SU-DHL-6 (cell line): ENCODE results near the gene CLCN1.

Experiments used
- H2AFZ ChIP-seq: fragments of 200-600 bp; sonication (generic); 2 replicates; pipeline ENCODE4 v1.6.1; 2014; ENCODE audit warnings: low read depth, mild to moderate bottlenecking, moderate library complexity, mixed read lengths, antibody characterized with exemption, low read length; ENCODE audit not compliant: severe bottlenecking
- H3F3A ChIP-seq: fragments of 200-600 bp; shearing (Covaris generic); 2 replicates; pipeline ENCODE4 v1.6.0; 2016; ENCODE audit warnings: antibody characterized with exemption, mild to moderate bottlenecking; ENCODE audit not compliant: insufficient read depth
- H3K27ac ChIP-seq: fragments of 200-600 bp; sonication (generic); 2 replicates; pipeline ENCODE4 v1.5.1; 2016; ENCODE audit warnings: low read depth, mild to moderate bottlenecking, low read length, moderate library complexity, mixed read lengths
- H3K27me3 ChIP-seq: fragments of 200-600 bp; sonication (generic), shearing (Covaris generic); 2 replicates; pipeline ENCODE4 v1.6.0; 2014; ENCODE audit warnings: mild to moderate bottlenecking, low read length
- H3K36me3 ChIP-seq: fragments of 200-600 bp; sonication (generic); 2 replicates; pipeline ENCODE4 v1.6.1; 2014; ENCODE audit warnings: mild to moderate bottlenecking, low read length, mixed read lengths
- H3K4me2 ChIP-seq: fragments of 300-600, 200-600 bp; shearing (Covaris generic), sonication (generic); 2 replicates; pipeline ENCODE4 v1.6.0; 2014; ENCODE audit warnings: low read length, low read depth, mild to moderate bottlenecking; ENCODE audit not compliant: poor library complexity, severe bottlenecking
- H3K4me3 ChIP-seq: fragments of 200-600 bp; sonication (generic); 2 replicates; pipeline ENCODE4 v1.5.1; 2014; ENCODE audit warnings: antibody characterized with exemption, low read length, mild to moderate bottlenecking, mixed read lengths; ENCODE audit not compliant: insufficient read depth, poor library complexity, severe bottlenecking
- H3K79me2 ChIP-seq: fragments of 200-600 bp; sonication (generic); 2 replicates; pipeline ENCODE4 v1.6.1; 2014; ENCODE audit warnings: mild to moderate bottlenecking, low read length, moderate library complexity; ENCODE audit not compliant: insufficient read depth
- H3K9ac ChIP-seq: fragments of 200-600 bp; sonication (generic); 2 replicates; pipeline ENCODE4 v1.7.0; 2014; ENCODE audit warnings: mild to moderate bottlenecking, low read length
- H3K9me2 ChIP-seq: fragments of 200-600 bp; sonication (generic); replicated peaks from 2 replicates; pipeline ENCODE4 v1.6.1; 2014; ENCODE audit warnings: low read length; ENCODE audit not compliant: insufficient read depth
- H3K9me3 ChIP-seq: fragments of 200-600 bp; sonication (generic); 2 replicates; pipeline ENCODE4 v1.6.1; 2014; ENCODE audit warnings: low read length, mixed read lengths; ENCODE audit not compliant: insufficient read depth
- H4K20me1 ChIP-seq: fragments of 200-600 bp; sonication (generic); 2 replicates; pipeline ENCODE4 v1.6.1; 2014; ENCODE audit warnings: low read depth, mild to moderate bottlenecking, antibody characterized with exemption, low read length, moderate library complexity, mixed read lengths
- CTCF ChIP-seq: fragments of 200-600 bp; sonication (generic); IDR thresholded peaks from one replicate; pipeline ENCODE4 v1.5.1; 2017; ENCODE audit warnings: antibody characterized with exemption, mild to moderate bottlenecking, low read length, moderate library complexity; ENCODE audit not compliant: insufficient read depth, poor library complexity, severe bottlenecking
- EZH2phosphoT487 ChIP-seq: fragments of 200-600 bp; sonication (generic), shearing (Covaris generic); conservative IDR thresholded peaks from 2 replicates; pipeline ENCODE4 v1.6.1; 2018; ENCODE audit warnings: mild to moderate bottlenecking, antibody characterized with exemption, low read length, moderate library complexity, mixed read lengths

CLCN1 gene

GRCh38 chr7:143284591-143285469 is 31.1 kb upstream of the CLCN1 start, which contains the start of gene TMEM139:
Gene TMEM139, plus strand, starts transcription at chr7:143284958. Its CDS starts 1,000 bp downstream, at chr7:143285958.
- H3K27ac ChIP-seq = no peak within 1 kb of the TSS

GRCh38 chr7:143285470-143285778 is 30.5 kb upstream of the CLCN1 start:
- no peak overlapping the region for H3K4me3 ChIP-seq
- H2AFZ ChIP-seq = no peak overlapping the region

More at GRCh38 chr7:143284591-143285469, 31.1 kb upstream of the CLCN1 start, which contains the start of gene TMEM139:
- Histone ChIP-seq H4K20me1 (no peaks in the 10 kb centered on the region), H3K9me2 (no peaks in the 10 kb centered on the region), H3K79me2 (peaks cover 15% of the 10 kb centered on the region), H3K4me2 (no peak within 1 kb of the TSS), H3F3A (no peaks in the 10 kb centered on the region), H3K36me3 (no peaks in the 10 kb centered on the region), H3K27me3 (no peaks in the 10 kb centered on the region), H3K9ac (no peak within 1 kb of the TSS), H3K4me3 (no peak within 1 kb of the TSS), H2AFZ (no peak within 1 kb of the TSS), H3K9me3 (no peaks in the 10 kb centered on the region)
- TF ChIP-seq CTCF = no peak
- no peak for TF ChIP-seq EZH2phosphoT487

GRCh38 chr7:143285806-143286521 is 29.9 kb upstream of the CLCN1 start:
- Histone ChIP-seq H3K4me2 (no peak overlapping the region), H3K79me2 (peaks cover 27% of the 10 kb centered on the region), H4K20me1 (no peaks in the 10 kb centered on the region), H3K36me3 (no peaks in the 10 kb centered on the region), H3K27me3 (no peaks in the 10 kb centered on the region), H3K4me3 (no peak overlapping the region), H3F3A (no peaks in the 10 kb centered on the region), H3K27ac (no peak overlapping the region), H3K9me3 (no peaks in the 10 kb centered on the region), H3K9me2 (no peaks in the 10 kb centered on the region), H2AFZ (no peak overlapping the region), H3K9ac (no peak overlapping the region)
- TF ChIP-seq CTCF = no peak

More at GRCh38 chr7:143285470-143285778, 30.5 kb upstream of the CLCN1 start:
- Histone ChIP-seq H3K79me2 (peaks cover 21% of the 10 kb centered on the region), H3K36me3 (no peaks in the 10 kb centered on the region), H4K20me1 (no peaks in the 10 kb centered on the region), H3K27me3 (no peaks in the 10 kb centered on the region), H3K27ac (no peak overlapping the region), H3K4me2 (no peak overlapping the region), H3K9me2 (no peaks in the 10 kb centered on the region), H3K9ac (no peak overlapping the region), H3F3A (no peaks in the 10 kb centered on the region), H3K9me3 (no peaks in the 10 kb centered on the region)
- TF ChIP-seq EZH2phosphoT487 (no peak), CTCF (no peak)
